Measurements from ENCODE around the gene ADAMTS4.

Gene ADAMTS4

DNA sequence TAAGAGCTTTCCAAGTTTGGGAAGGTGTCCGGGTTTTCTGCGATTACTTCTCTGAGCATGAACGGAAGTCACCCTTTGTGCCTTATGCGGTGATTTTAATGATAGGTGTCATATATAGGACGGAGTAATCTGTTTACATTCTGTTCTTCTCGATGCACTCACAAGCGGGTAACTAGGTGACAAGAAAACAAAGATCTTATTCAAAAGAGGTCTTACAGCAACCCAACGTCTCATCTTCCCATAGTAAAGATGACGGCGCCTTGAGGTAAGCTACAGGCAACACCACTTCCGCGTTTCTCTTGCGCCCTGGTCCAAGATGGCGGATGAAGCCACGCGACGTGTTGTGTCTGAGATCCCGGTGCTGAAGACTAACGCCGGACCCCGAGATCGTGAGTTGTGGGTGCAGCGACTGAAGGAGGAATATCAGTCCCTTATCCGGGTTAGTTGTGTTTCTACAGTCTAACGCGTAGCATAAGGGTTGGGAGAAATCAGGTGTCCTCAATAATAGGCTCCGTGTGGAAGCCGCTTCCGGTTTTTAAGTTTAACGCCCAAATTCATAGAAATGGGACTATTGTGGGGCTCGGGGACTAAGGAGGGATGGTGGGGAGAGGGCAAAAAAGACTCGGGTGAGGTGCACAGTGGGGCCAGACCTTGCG lies 45.0 kb downstream of the ADAMTS4 start, which contains the start of gene UFC1:
Gene UFC1 (plus strand): TSS at position 297 of the 656 bp plus-strand sequence. CDS start 20 bp downstream, at position 317.
- peak; percentile 83 for DNase-seq (ENCODE audit: low read depth, low spot score)

- no peak for DNase-seq (ENCODE audit: low read depth, low spot score)
Measured at GRCh38 chr1:161153176-161153575, 45.7 kb downstream of the ADAMTS4 start.

DNA sequence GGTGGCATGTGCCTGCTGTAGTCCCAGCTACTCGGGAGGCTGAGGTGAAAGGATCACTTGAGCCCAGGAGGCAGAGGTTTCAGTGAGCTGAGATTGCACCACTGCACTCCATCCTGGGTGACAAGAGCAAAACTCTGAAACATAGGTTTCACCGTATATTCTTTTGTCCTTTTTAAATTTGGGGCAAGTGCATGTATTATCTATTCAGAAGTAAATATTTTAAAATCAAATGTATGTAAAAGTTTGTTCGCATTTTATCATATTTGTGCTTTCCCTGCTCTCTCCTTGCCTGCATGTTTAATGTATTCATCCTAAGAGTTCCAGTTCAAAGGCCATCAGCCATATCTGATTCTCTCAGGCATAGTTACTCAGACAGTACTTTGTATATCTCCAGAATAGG lies 53.0 kb downstream of the ADAMTS4 start:
- DNase-seq (ENCODE audit: low read depth, low spot score): no peak

DNA sequence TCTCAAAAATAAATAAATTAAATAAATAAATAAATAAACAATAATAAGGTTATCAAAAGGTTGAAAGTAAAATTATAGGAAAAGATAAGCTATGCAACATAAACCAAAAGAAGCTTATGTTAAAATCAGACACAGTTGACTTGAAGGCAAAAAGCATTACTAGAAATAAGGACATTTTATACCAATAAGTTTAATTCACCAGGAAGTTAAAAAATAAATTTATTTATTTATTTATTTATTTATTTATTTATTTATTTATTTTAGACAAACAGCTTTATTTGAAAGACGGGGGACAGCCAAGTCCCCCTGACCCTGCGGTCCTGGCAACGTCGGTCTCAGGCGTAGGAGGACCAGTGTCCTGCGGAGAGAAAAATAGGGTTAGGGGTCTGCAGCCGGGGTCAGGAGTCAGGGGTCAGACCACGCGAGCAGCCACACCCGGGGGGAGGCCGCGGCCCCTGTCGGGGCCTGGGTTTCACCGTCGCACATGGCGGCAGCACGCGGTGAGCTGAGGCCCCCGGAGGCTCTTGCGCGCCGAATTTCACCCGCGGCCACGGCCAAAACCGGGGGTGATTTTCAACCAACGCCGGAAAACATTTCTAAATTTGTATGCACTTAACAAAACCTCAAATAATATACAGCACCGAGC lies 58.0 kb downstream of the ADAMTS4 start:
- no peak for DNase-seq (ENCODE audit: low read depth, low spot score)

DNA sequence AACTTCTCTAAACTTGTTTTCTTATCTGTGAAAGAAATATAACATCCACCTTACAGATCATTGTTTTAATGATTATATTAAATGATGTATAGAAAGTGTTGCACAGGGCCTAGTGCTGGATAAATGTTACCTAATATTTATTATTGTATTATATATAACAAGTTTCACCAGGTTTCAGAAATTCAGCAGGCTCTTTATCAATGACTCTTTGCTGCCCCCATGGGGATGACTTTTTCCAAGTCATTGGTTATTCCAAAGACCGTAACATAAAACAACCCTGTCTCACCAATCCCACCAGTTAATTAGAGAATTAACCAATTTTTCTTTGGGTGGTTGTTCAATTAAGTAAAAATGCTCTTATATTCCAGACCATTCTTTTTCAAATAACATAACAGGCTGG lies 59.1 kb downstream of the ADAMTS4 start:
- no peak for DNase-seq (ENCODE audit: low read depth, low spot score)

DNA sequence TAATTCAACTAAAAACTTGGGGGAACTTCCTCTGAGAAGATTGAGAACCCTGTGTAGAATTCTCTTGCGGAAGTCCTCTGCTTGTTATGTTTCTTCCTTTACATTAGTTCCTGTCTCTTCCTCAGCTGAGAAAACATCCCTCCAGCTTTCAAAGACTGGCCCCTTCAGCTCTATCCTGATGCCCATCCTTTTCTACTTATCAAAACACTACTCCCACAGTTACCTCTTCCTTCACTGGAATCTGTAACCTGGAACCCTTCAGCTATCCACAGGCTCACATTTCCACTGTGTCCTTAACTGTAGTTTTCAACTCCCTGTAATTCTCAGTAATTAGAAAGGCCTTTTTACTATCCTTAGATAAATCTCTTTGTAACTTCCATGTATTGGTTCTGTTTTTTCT lies 60.4 kb downstream of the ADAMTS4 start:
- DNase-seq (ENCODE audit: low read depth, low spot score): no peak

DNA sequence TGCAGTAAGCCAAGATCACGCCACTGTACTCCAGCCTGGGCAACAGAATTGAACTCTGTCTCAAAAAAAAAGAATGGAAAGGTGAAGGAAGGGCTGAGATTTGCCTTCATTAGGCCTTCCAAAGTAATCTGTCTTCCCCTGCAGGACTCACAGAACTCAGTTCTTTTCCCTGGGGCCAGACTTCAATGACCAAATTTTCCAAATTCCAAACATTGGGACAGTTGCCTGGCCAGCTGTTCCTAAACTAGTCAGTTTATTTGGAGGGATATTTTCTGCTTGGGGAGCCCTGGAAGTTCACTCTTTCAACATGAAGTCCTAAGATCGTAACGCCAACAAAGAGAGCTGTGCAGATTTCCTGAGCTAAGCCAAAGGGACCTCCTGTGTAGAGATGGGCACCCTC lies 61.0 kb downstream of the ADAMTS4 start:
- DNase-seq (ENCODE audit: low read depth, low spot score): no peak

Measured in smooth muscle cell of the brain vasculature (primary cell).